ENCODE results near the gene FABP1. TPM values are rescaled to one million over a fixed set of nuclear protein-coding genes. Genes with fewer than 3 reads are reported as not detected.

FABP1 gene
- polyA plus RNA-seq, 2 of the 4 experiments (the other 2 are of a cell fraction) = not detected

DNA sequence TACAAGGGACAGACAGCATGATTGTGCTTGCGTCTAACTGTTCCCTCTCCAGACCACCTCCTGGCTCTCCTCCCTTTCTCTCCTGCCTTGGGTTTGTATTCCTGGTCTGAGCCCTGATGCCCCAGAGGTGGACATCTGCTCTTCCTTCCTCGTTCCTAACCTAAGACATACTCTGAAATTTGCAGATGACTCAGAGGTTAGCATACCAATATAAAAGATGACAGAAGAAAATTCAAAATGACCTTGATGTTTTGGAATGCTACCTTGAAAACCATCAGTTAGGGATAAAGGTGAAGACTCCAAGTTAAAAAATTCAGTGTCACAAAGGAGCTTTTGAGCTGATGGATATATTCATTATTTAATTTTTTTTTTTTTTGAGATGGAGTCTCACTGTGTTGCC, 47.3 kb downstream of the FABP1 start:
- CTCF ChIA-PET = interaction anchor here (6.3 kb wide), 1 partner anchor 19 kb away, joined by 45 read pairs; no protein-coding TSS in a partner anchor
- H3K4me1 ChIP-seq = no peaks in the 10 kb centered on the region
- FAIRE-seq (no peak), ATAC-seq (no peak), DNase-seq (ENCODE audit: low read depth in 1 of 2, low spot score in 1 of 2) (no peak)
- H3K9me3 ChIP-seq = no peaks in the 10 kb centered on the region
- TF ChIP-seq, protein P1, sequence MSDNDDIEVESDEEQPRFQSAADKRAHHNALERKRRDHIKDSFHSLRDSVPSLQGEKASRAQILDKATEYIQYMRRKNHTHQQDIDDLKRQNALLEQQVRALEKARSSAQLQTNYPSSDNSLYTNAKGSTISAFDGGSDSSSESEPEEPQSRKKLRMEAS (IDR thresholded peaks at IDR 0.05) = no peak
- TF ChIP-seq ZNF302 (CRISPR knock-in tag; IDR thresholded peaks at IDR 0.05) (no peak), JUN (IDR thresholded peaks at IDR 0.05) (no peak), CEBPB (IDR thresholded peaks at IDR 0.05) (no peak), HDAC2 (IDR thresholded peaks at IDR 0.05) (no peak), JUNB (IDR thresholded peaks at IDR 0.05) (no peak), NR3C1 (IDR thresholded peaks at IDR 0.05) (no peak), USF2 (IDR thresholded peaks at IDR 0.05) (no peak), ZSCAN20 (CRISPR knock-in tag; IDR thresholded peaks at IDR 0.05) (no peak)
- TF ChIP-seq, protein P2, sequence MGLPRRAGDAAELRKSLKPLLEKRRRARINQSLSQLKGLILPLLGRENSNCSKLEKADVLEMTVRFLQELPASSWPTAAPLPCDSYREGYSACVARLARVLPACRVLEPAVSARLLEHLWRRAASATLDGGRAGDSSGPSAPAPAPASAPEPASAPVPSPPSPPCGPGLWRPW (IDR thresholded peaks at IDR 0.05) = no peak
- H3K4me3 ChIP-seq = no peak overlapping the region
- WGBS (ENCODE audit: missing lambda C conversion rate) = 31% methylated on average over 2 of the region's 2 CpGs
- H3K27ac ChIP-seq = no peak overlapping the region
- no peak overlapping the region for H3K4me2 ChIP-seq
- POLR2A ChIA-PET = no interaction called here

DNA sequence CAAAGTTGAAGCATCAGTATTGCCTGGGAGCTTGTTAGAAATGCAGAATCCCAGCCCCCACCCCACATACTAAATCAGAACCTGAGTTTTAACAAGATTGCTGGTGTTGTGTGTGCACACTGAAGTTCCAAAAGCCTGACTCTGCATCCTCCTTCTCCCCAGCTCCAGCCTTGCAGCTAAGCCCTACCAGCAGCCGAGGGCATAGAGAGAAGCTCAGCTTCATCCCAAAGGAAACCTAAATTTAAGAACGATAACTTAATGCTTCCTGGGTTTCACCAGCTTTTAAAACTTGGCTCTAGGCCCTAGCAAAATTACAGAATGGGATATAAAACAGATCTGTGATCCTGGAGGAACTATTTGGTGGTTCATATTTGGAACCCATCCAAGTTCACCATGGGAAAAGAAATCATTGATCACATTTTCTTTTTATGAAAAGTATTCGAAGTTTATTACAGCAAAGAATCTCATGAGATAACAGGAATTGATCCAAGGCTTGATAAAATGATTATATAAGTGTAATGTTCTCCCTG, 49.2 kb downstream of the FABP1 start:
- TF ChIP-seq, protein P1 (IDR thresholded peaks at IDR 0.05) = no peak
- no peak for TF ChIP-seq RARB (CRISPR knock-in tag; IDR thresholded peaks at IDR 0.05)
- TF ChIP-seq MYC (IDR thresholded peaks at IDR 0.05; ENCODE audit: borderline replicate concordance, low read length) = no peak
- no peak for TF ChIP-seq ATOH8 (CRISPR knock-in tag; IDR thresholded peaks at IDR 0.05; ENCODE audit: low read depth)
- TF ChIP-seq EP300 (IDR thresholded peaks at IDR 0.05) = no peak
- ATAC-seq (no peak), DNase-seq (ENCODE audit: low read depth in 1 of 2, low spot score in 1 of 2) (no peak), FAIRE-seq (no peak)
- POLR2A ChIA-PET = no interaction called here
- Histone ChIP-seq H3K4me3 (no peak overlapping the region), H3K27ac (no peak overlapping the region), H3K4me2 (no peak overlapping the region), H3K4me1 (no peaks in the 10 kb centered on the region), H3K9me3 (no peaks in the 10 kb centered on the region)
- 44% methylated on average over 3 of the region's 3 CpGs for WGBS (ENCODE audit: missing lambda C conversion rate)
- CTCF ChIA-PET = interaction anchor here (1.0 to 6.3 kb wide), 2 partner anchors 17 to 55 kb away, joined by 3 to 45 read pairs; no protein-coding TSS in a partner anchor

- Histone ChIP-seq H3K4me3 (no peak overlapping the region), H3K9me3 (no peaks in the 10 kb centered on the region), H3K4me2 (no peak overlapping the region), H3K4me1 (no peaks in the 10 kb centered on the region), H3K27ac (no peak overlapping the region)
- DNase-seq (ENCODE audit: low read depth in 1 of 2, low spot score in 1 of 2) (no peak), FAIRE-seq (no peak), ATAC-seq (0 out of 6 replicates have a peak, but pooled peaks of 1 of the 2 experiments have one; percentile 30)
- TF ChIP-seq KDM1A (IDR thresholded peaks at IDR 0.05; ENCODE audit: low read depth) (no peak), NFE2L2 (conservative IDR thresholded peaks at IDR 0.05; ENCODE audit: low read length) (no peak), FOXS1 (CRISPR knock-in tag; IDR thresholded peaks at IDR 0.05) (no peak), ZC3H11A (IDR thresholded peaks at IDR 0.05) (no peak), EHF (CRISPR knock-in tag; IDR thresholded peaks at IDR 0.05) (no peak), USF2 (IDR thresholded peaks at IDR 0.05) (no peak), JUN (IDR thresholded peaks at IDR 0.05) (no peak), EHMT2 (IDR thresholded peaks at IDR 0.05; ENCODE audit: low read depth) (no peak), TFCP2L1 (CRISPR knock-in tag; IDR thresholded peaks at IDR 0.05) (no peak), RFX5 (IDR thresholded peaks at IDR 0.05) (no peak), CHD4 (IDR thresholded peaks at IDR 0.05; ENCODE audit: borderline replicate concordance) (no peak), MYC (IDR thresholded peaks at IDR 0.05; ENCODE audit: borderline replicate concordance, low read length) (no peak)
- TF ChIP-seq, protein P2 (IDR thresholded peaks at IDR 0.05) = no peak
- TF ChIP-seq, protein P3, sequence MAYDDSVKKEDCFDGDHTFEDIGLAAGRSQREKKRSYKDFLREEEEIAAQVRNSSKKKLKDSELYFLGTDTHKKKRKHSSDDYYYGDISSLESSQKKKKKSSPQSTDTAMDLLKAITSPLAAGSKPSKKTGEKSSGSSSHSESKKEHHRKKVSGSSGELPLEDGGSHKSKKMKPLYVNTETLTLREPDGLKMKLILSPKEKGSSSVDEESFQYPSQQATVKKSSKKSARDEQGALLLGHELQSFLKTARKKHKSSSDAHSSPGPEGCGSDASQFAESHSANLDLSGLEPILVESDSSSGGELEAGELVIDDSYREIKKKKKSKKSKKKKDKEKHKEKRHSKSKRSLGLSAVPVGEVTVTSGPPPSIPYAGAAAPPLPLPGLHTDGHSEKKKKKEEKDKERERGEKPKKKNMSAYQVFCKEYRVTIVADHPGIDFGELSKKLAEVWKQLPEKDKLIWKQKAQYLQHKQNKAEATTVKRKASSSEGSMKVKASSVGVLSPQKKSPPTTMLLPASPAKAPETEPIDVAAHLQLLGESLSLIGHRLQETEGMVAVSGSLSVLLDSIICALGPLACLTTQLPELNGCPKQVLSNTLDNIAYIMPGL (CRISPR knock-in tag; IDR thresholded peaks at IDR 0.05; ENCODE audit: borderline replicate concordance) = no peak
- TF ChIP-seq, protein P4, sequence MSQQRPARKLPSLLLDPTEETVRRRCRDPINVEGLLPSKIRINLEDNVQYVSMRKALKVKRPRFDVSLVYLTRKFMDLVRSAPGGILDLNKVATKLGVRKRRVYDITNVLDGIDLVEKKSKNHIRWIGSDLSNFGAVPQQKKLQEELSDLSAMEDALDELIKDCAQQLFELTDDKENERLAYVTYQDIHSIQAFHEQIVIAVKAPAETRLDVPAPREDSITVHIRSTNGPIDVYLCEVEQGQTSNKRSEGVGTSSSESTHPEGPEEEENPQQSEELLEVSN (IDR thresholded peaks at IDR 0.05; ENCODE audit: borderline replicate concordance, low read depth) = no peak
- ChIA-PET CTCF (interaction anchor here (0.5 to 6.3 kb wide), 3 partner anchors 16 to 83 kb away, joined by 3 to 45 read pairs (median 4); no protein-coding TSS in a partner anchor), POLR2A (no interaction called here)
- 65% methylated on average over 8 of the region's 8 CpGs for WGBS (ENCODE audit: missing lambda C conversion rate)
These were observed 50.8 kb downstream of the FABP1 start for GRCh38 chr2:88077080-88077479.
